IPS DF 6.9 (cell line): Measurements from ENCODE around the gene OR10H3.
"Not testable (repeated sequence)": the region's sequence is repeated elsewhere in the genome, so short reads cannot be mapped to it uniquely, and the experiment has no call there.

Experiments
- DNase-seq: peaks from one replicate; pipeline ENCODE4 v3.0.0-alpha.2; 2013; ENCODE audit warnings: low read depth, low spot score
- H3K27ac ChIP-seq: one replicate; pipeline ENCODE4 v1.5.1; 2013; ENCODE audit warnings: low read length, control low read depth
- H3K27me3 ChIP-seq: 2 replicates; pipeline ENCODE4 v1.6.1; 2013; ENCODE audit warnings: mild to moderate bottlenecking, low read length; ENCODE audit not compliant: control insufficient read depth, insufficient read depth
- H3K36me3 ChIP-seq: 2 replicates; pipeline ENCODE4 v1.6.1; 2013; ENCODE audit warnings: low read length; ENCODE audit not compliant: control insufficient read depth, insufficient read depth
- H3K4me1 ChIP-seq: 2 replicates; pipeline ENCODE4 v1.6.1; 2013; ENCODE audit warnings: low read length; ENCODE audit not compliant: control insufficient read depth, insufficient read depth
- H3K4me3 ChIP-seq: 2 replicates; pipeline ENCODE4 v1.5.1; 2013; ENCODE audit warnings: mild to moderate bottlenecking, low read length
- H3K9me3 ChIP-seq: 2 replicates; pipeline ENCODE4 v1.6.1; 2013; ENCODE audit warnings: low read length, inconsistent platforms; ENCODE audit not compliant: control insufficient read depth, insufficient read depth
- WGBS: extraction: QIAGEN DNeasy Blood & Tissue Kit; methylation state at CpG from one replicate; pipeline ENCODE4 v1.1.7; 2013; ENCODE audit warnings: mixed read lengths, missing lambda C conversion rate; ENCODE audit not compliant: insufficient read length, insufficient coverage; 5-methylcytosine and 5-hydroxymethylcytosine counted together

OR10H3 gene

GRCh38 chr19:15776991-15777970 lies 39.5 kb downstream of the OR10H3 start:
- no CpG with 5 or more reads among the region's 9 CpGs for WGBS
- no peaks in the 10 kb centered on the region for H3K4me1 ChIP-seq
- H3K27ac ChIP-seq: no peak overlapping the region
- no peaks in the 10 kb centered on the region for H3K27me3 ChIP-seq
- peaks cover 36% of the 10 kb centered on the region for H3K9me3 ChIP-seq
- no peaks in the 10 kb centered on the region for H3K36me3 ChIP-seq
- H3K4me3 ChIP-seq: no peak overlapping the region
- no peak for DNase-seq

GRCh38 chr19:15779756-15780476 lies 42.1 kb downstream of the OR10H3 start:
- no peaks in the 10 kb centered on the region for H3K4me1 ChIP-seq
- no peaks in the 10 kb centered on the region for H3K27me3 ChIP-seq
- DNase-seq: no peak
- H3K27ac ChIP-seq: no peak overlapping the region
- H3K9me3 ChIP-seq: peaks cover 29% of the 10 kb centered on the region
- H3K36me3 ChIP-seq: no peaks in the 10 kb centered on the region
- H3K4me3 ChIP-seq: no peak overlapping the region
- no CpG with 5 or more reads among the region's 10 CpGs for WGBS

GRCh38 chr19:15780610-15781418 lies 43.0 kb downstream of the OR10H3 start:
- Histone ChIP-seq H3K9me3 (peaks cover 27% of the 10 kb centered on the region), H3K27me3 (no peaks in the 10 kb centered on the region), H3K4me3 (no peak overlapping the region), H3K36me3 (no peaks in the 10 kb centered on the region), H3K27ac (no peak overlapping the region), H3K4me1 (no peaks in the 10 kb centered on the region)
- no peak for DNase-seq
- no CpG with 5 or more reads among the region's 7 CpGs for WGBS

GRCh38 chr19:15781661-15782060 lies 43.9 kb downstream of the OR10H3 start:
- no CpG with 5 or more reads among the region's 5 CpGs for WGBS
- Histone ChIP-seq H3K4me3 (no peak overlapping the region), H3K9me3 (peaks cover 23% of the 10 kb centered on the region), H3K4me1 (no peaks in the 10 kb centered on the region), H3K36me3 (no peaks in the 10 kb centered on the region), H3K27ac (no peak overlapping the region), H3K27me3 (no peaks in the 10 kb centered on the region)
- no peak for DNase-seq

- Histone ChIP-seq H3K4me1 (no peaks in the 10 kb centered on the region), H3K27me3 (no peaks in the 10 kb centered on the region), H3K4me3 (no peak overlapping the region), H3K27ac (no peak overlapping the region), H3K36me3 (no peaks in the 10 kb centered on the region), H3K9me3 (peaks cover 23% of the 10 kb centered on the region)
- no CpG with 5 or more reads among the region's 3 CpGs for WGBS
- no peak for DNase-seq
These were observed 44.4 kb downstream of the OR10H3 start for GRCh38 chr19:15782211-15782610.

GRCh38 chr19:15782896-15783295 lies 45.1 kb downstream of the OR10H3 start:
- not testable (repeated sequence) for DNase-seq, H3K36me3 ChIP-seq
- WGBS: no CpG with 5 or more reads among the region's 7 CpGs

GRCh38 chr19:15787611-15788155 lies 49.9 kb downstream of the OR10H3 start, which contains the start of gene OR10H5:
OR10H5 (plus strand) TSS chr19:15787661; CDS start chr19:15794049, 6,388 bp downstream.
- no peaks in the 10 kb centered on the region for H3K4me1 ChIP-seq
- no CpG with 5 or more reads among the region's 6 CpGs for WGBS
- no peaks in the 10 kb centered on the region for H3K36me3 ChIP-seq
- DNase-seq: no peak
- H3K4me3 ChIP-seq: no peak within 1 kb of the TSS
- no peak within 1 kb of the TSS for H3K27ac ChIP-seq
- no peaks in the 10 kb centered on the region for H3K27me3 ChIP-seq
- H3K9me3 ChIP-seq: peaks cover 12% of the 10 kb centered on the region

More at GRCh38 chr19:15782896-15783295, 45.1 kb downstream of the OR10H3 start:
- H3K9me3 ChIP-seq: peaks cover 19% of the 10 kb centered on the region
- not testable (repeated sequence) for H3K27ac ChIP-seq, H3K27me3 ChIP-seq, H3K4me3 ChIP-seq, H3K4me1 ChIP-seq

GRCh38 chr19:15788594-15789270 lies 50.9 kb downstream of the OR10H3 start:
- no peaks in the 10 kb centered on the region for H3K4me1 ChIP-seq
- peaks cover 14% of the 10 kb centered on the region for H3K9me3 ChIP-seq
- H3K27ac ChIP-seq: no peak overlapping the region
- no peaks in the 10 kb centered on the region for H3K36me3 ChIP-seq
- no peak overlapping the region for H3K4me3 ChIP-seq
- no peak for DNase-seq
- H3K27me3 ChIP-seq: no peaks in the 10 kb centered on the region
- no CpG with 5 or more reads among the region's 4 CpGs for WGBS

GRCh38 chr19:15790096-15790495 lies 52.3 kb downstream of the OR10H3 start:
- no peaks in the 10 kb centered on the region for H3K27me3 ChIP-seq
- no peaks in the 10 kb centered on the region for H3K4me1 ChIP-seq
- no peak for DNase-seq
- H3K27ac ChIP-seq: no peak overlapping the region
- H3K4me3 ChIP-seq: no peak overlapping the region
- H3K9me3 ChIP-seq: peaks cover 14% of the 10 kb centered on the region
- no CpG with 5 or more reads among the region's 6 CpGs for WGBS
- no peaks in the 10 kb centered on the region for H3K36me3 ChIP-seq
